ENCODE results near the gene ERG. TPM values are rescaled to one million over a fixed set of nuclear protein-coding genes. Genes with fewer than 3 reads are reported as not detected.
A peak's percentile ranks its signal among the peaks of the same experiment; 100 is the strongest.

The ERG gene
- polyA plus RNA-seq, 1 donor from 2014 or later = not detected

DNA sequence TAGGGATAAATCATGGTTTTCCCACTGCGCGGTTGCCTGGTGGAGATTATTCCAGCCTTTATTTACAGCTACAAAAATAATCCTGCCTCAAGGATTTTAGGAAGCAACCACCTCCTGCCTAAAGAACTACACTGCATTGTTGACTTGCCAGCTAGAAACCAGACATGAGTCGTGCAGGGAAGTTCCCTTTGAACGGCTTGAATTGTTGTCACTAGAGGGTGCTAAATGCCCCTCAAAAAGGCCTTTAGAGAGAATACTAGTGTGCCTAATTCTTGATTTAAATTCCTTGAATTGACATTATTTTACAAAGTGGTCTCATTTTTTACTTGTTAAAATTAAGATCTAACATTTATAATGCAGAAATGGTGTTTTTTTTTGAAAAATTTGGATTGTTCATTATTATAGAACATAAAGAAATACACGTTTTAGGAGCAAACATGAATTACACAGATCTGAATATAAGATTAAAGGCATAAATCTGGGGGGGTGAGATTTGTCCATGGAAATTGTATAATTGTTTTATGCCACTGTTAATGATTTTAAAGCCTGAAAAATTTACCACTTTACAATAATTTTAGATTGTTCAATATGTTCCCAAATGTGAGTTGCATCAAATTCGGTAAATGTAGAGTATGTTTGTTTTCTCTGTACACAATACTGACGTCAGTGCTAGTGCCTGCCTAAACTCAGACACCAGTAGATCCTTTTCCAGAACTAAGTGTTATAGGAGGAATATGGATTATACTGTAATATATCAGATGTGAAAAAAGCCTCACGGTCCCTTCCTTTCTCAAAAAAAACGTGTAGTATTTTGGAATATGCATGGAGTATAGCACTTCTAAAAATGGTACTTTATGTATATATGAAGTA, 7.6 kb upstream of the ERG start:
- no peak overlapping the region for H3K4me2 ChIP-seq (ENCODE audit: low read length)
- no peak for TF ChIP-seq MXI1 (conservative IDR thresholded peaks at IDR 0.05; ENCODE audit: poor library complexity, severe bottlenecking)
- peak; percentile 87 for TF ChIP-seq RAD21 (conservative IDR thresholded peaks at IDR 0.05)
- TF ChIP-seq SMC3 (conservative IDR thresholded peaks at IDR 0.05; ENCODE audit: poor library complexity) = peak; percentile 81
- TF ChIP-seq, protein P1, sequence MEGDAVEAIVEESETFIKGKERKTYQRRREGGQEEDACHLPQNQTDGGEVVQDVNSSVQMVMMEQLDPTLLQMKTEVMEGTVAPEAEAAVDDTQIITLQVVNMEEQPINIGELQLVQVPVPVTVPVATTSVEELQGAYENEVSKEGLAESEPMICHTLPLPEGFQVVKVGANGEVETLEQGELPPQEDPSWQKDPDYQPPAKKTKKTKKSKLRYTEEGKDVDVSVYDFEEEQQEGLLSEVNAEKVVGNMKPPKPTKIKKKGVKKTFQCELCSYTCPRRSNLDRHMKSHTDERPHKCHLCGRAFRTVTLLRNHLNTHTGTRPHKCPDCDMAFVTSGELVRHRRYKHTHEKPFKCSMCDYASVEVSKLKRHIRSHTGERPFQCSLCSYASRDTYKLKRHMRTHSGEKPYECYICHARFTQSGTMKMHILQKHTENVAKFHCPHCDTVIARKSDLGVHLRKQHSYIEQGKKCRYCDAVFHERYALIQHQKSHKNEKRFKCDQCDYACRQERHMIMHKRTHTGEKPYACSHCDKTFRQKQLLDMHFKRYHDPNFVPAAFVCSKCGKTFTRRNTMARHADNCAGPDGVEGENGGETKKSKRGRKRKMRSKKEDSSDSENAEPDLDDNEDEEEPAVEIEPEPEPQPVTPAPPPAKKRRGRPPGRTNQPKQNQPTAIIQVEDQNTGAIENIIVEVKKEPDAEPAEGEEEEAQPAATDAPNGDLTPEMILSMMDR (IDR thresholded peaks at IDR 0.05; ENCODE audit: poor library complexity, severe bottlenecking) = peak; percentile 83
- no peak for TF ChIP-seq EZH2 (IDR thresholded peaks at IDR 0.05; ENCODE audit: borderline replicate concordance, insufficient read depth, low read length, poor library complexity, severe bottlenecking)
- no peak for TF ChIP-seq EP300 (conservative IDR thresholded peaks at IDR 0.05; ENCODE audit: poor library complexity, severe bottlenecking)
- no peak for TF ChIP-seq POLR2AphosphoS5 (IDR thresholded peaks at IDR 0.05)
- TF ChIP-seq TAF1 (IDR thresholded peaks at IDR 0.05; ENCODE audit: low read depth) = no peak
- no peak overlapping the region for H3K27ac ChIP-seq (ENCODE audit: low read length)
- H3K4me3 ChIP-seq (ENCODE audit: low read length) = no peak overlapping the region
- H3F3A ChIP-seq (ENCODE audit: insufficient read depth, low read length, poor library complexity, severe bottlenecking) = no peaks in the 10 kb centered on the region
- H3K9me2 ChIP-seq (ENCODE audit: insufficient read depth, low read length) = no peaks in the 10 kb centered on the region
- H3K36me3 ChIP-seq (ENCODE audit: insufficient read depth, low read length) = no peaks in the 10 kb centered on the region
- no peak overlapping the region for H3K9ac ChIP-seq (ENCODE audit: low read length)
- H3K79me2 ChIP-seq (replicated peaks; ENCODE audit: insufficient read depth, low read length) = no peaks in the 10 kb centered on the region
- H3K9me3 ChIP-seq (ENCODE audit: low read length) = no peaks in the 10 kb centered on the region
- H2AFZ ChIP-seq (ENCODE audit: low read depth, low read length) = no peak overlapping the region
- no peaks in the 10 kb centered on the region for H4K20me1 ChIP-seq (ENCODE audit: insufficient read depth)
- H3K27me3 ChIP-seq (ENCODE audit: insufficient read depth, low read depth, low read length) = no peaks in the 10 kb centered on the region

DNA sequence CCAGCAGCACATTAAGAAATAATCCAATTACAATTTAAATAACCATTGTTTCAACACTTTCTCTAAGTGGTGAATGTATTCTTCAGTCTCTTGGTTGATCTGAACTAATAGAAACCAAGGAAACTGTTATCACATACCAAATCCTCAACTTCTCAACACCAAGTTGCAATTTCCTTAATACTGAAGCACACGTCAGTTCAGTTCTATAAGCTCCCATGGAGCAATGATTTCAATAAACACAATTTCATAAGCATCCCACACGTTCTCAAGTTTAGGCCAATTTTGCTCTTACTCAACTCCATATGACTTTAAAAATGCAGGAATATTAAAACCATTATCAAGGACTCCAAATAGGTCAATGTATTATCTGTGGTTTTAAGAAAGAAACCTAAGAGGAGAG, 5.8 kb upstream of the ERG start:
- Histone ChIP-seq H3K4me3 (ENCODE audit: low read length) (no peak overlapping the region), H3K4me2 (ENCODE audit: low read length) (no peak overlapping the region), H3K79me2 (replicated peaks; ENCODE audit: insufficient read depth, low read length) (no peaks in the 10 kb centered on the region), H3K9me3 (ENCODE audit: low read length) (no peaks in the 10 kb centered on the region), H3K27me3 (ENCODE audit: insufficient read depth, low read depth, low read length) (no peaks in the 10 kb centered on the region), H2AFZ (ENCODE audit: low read depth, low read length) (no peak overlapping the region), H3K9me2 (ENCODE audit: insufficient read depth, low read length) (no peaks in the 10 kb centered on the region), H4K20me1 (ENCODE audit: insufficient read depth) (no peaks in the 10 kb centered on the region), H3K9ac (ENCODE audit: low read length) (no peak overlapping the region), H3F3A (ENCODE audit: insufficient read depth, low read length, poor library complexity, severe bottlenecking) (no peaks in the 10 kb centered on the region), H3K27ac (ENCODE audit: low read length) (no peak overlapping the region), H3K36me3 (ENCODE audit: insufficient read depth, low read length) (no peaks in the 10 kb centered on the region)
- TF ChIP-seq EP300 (conservative IDR thresholded peaks at IDR 0.05; ENCODE audit: poor library complexity, severe bottlenecking) (no peak), RAD21 (conservative IDR thresholded peaks at IDR 0.05) (no peak), TAF1 (IDR thresholded peaks at IDR 0.05; ENCODE audit: low read depth) (no peak), SMC3 (conservative IDR thresholded peaks at IDR 0.05; ENCODE audit: poor library complexity) (no peak), MXI1 (conservative IDR thresholded peaks at IDR 0.05; ENCODE audit: poor library complexity, severe bottlenecking) (no peak), EZH2 (IDR thresholded peaks at IDR 0.05; ENCODE audit: borderline replicate concordance, insufficient read depth, low read length, poor library complexity, severe bottlenecking) (no peak), POLR2AphosphoS5 (IDR thresholded peaks at IDR 0.05) (no peak)
- TF ChIP-seq, protein P2, sequence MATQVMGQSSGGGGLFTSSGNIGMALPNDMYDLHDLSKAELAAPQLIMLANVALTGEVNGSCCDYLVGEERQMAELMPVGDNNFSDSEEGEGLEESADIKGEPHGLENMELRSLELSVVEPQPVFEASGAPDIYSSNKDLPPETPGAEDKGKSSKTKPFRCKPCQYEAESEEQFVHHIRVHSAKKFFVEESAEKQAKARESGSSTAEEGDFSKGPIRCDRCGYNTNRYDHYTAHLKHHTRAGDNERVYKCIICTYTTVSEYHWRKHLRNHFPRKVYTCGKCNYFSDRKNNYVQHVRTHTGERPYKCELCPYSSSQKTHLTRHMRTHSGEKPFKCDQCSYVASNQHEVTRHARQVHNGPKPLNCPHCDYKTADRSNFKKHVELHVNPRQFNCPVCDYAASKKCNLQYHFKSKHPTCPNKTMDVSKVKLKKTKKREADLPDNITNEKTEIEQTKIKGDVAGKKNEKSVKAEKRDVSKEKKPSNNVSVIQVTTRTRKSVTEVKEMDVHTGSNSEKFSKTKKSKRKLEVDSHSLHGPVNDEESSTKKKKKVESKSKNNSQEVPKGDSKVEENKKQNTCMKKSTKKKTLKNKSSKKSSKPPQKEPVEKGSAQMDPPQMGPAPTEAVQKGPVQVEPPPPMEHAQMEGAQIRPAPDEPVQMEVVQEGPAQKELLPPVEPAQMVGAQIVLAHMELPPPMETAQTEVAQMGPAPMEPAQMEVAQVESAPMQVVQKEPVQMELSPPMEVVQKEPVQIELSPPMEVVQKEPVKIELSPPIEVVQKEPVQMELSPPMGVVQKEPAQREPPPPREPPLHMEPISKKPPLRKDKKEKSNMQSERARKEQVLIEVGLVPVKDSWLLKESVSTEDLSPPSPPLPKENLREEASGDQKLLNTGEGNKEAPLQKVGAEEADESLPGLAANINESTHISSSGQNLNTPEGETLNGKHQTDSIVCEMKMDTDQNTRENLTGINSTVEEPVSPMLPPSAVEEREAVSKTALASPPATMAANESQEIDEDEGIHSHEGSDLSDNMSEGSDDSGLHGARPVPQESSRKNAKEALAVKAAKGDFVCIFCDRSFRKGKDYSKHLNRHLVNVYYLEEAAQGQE (IDR thresholded peaks at IDR 0.05; ENCODE audit: borderline replicate concordance) = no peak
- TF ChIP-seq, protein P1 (IDR thresholded peaks at IDR 0.05; ENCODE audit: poor library complexity, severe bottlenecking) = no peak
